Osteocyte (in vitro differentiated cells): ENCODE measurements around the gene ZNF19. TPM values are rescaled to one million over a fixed set of nuclear protein-coding genes. Genes with fewer than 3 reads are reported as not detected.

ENCODE experiments used
- DNase-seq: peaks from one replicate; pipeline ENCODE4 v3.0.0; 2021; ENCODE audit warnings: mixed read lengths; ENCODE audit not compliant: unreplicated experiment; ENCODE audit errors: extremely low spot score
- H3K27ac Mint-ChIP-seq: one replicate; pipeline ENCODE4 v1.8.0; 2021; ENCODE audit warnings: mild to moderate bottlenecking, mixed read lengths; ENCODE audit not compliant: unreplicated experiment
- H3K27me3 Mint-ChIP-seq: one replicate; pipeline ENCODE4 v1.8.0; 2021; ENCODE audit warnings: mixed read lengths; ENCODE audit not compliant: unreplicated experiment
- H3K36me3 Mint-ChIP-seq: one replicate; pipeline ENCODE4 v1.8.0; 2021; ENCODE audit warnings: mixed read lengths; ENCODE audit not compliant: unreplicated experiment
- H3K4me1 Mint-ChIP-seq: one replicate; pipeline ENCODE4 v1.8.0; 2021; ENCODE audit warnings: mixed read lengths; ENCODE audit not compliant: unreplicated experiment
- H3K4me3 Mint-ChIP-seq: one replicate; pipeline ENCODE4 v1.8.0; 2021; ENCODE audit warnings: mild to moderate bottlenecking, moderate library complexity, mixed read lengths; ENCODE audit not compliant: unreplicated experiment
- H3K9me3 Mint-ChIP-seq: one replicate; pipeline ENCODE4 v1.8.0; 2021; ENCODE audit warnings: mixed read lengths; ENCODE audit not compliant: unreplicated experiment
- long read RNA-seq: library from polyadenylated mRNA; unstranded; transcript quantifications from one replicate; pipeline ENCODE4 v2.0.0, GENCODE V29; 2021
- total RNA-seq: library from RNA; stranded (reverse); gene quantifications from 2 replicates; pipeline ENCODE4 v1.2.1, GENCODE V29; 2021
- TF ChIP-seq, protein P1 (sequence below): fragments of 200-600 bp; sonication (generic); IDR thresholded peaks from 2 replicates; pipeline ENCODE4 v1.5.0; 2021; ENCODE audit warnings: antibody characterized with exemption, mild to moderate bottlenecking, moderate library complexity

The ZNF19 gene
- total RNA-seq: 5.8 and 6.5 TPM in 2 replicates
- long read RNA-seq, partial matches to known transcripts: 18 of 26 reads
- long read RNA-seq, other reads (novel, unspliced or antisense): 4 of 26 reads

DNA sequence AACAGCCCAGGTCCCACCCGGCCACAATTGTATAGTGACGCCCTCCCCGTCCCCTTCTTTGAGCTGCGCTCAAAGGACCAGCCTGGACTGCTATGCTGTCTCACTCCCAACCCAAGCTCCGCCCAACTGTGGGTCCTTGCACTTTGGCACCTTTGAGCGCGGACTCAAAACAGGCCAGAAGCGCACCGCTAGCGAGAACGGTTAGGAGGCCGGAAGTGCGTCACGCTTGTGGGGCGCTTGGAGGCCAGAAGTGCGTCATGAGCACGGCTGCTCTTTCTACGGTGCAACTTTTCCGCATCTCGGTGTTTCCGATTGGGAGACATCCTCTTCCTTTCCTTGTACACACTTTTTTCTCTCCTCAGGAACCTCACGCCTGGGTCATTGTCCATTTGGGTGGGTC lies at the start of gene ZNF19:
TSS of gene ZNF19 (minus strand) at position 203 of the 400 bp plus-strand sequence. CDS start 7,210 bp downstream, outside the sequence.
- TF ChIP-seq, protein P1, sequence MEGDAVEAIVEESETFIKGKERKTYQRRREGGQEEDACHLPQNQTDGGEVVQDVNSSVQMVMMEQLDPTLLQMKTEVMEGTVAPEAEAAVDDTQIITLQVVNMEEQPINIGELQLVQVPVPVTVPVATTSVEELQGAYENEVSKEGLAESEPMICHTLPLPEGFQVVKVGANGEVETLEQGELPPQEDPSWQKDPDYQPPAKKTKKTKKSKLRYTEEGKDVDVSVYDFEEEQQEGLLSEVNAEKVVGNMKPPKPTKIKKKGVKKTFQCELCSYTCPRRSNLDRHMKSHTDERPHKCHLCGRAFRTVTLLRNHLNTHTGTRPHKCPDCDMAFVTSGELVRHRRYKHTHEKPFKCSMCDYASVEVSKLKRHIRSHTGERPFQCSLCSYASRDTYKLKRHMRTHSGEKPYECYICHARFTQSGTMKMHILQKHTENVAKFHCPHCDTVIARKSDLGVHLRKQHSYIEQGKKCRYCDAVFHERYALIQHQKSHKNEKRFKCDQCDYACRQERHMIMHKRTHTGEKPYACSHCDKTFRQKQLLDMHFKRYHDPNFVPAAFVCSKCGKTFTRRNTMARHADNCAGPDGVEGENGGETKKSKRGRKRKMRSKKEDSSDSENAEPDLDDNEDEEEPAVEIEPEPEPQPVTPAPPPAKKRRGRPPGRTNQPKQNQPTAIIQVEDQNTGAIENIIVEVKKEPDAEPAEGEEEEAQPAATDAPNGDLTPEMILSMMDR: no peak
- Mint-ChIP-seq H3K4me3 (no peak within 1 kb of the TSS), H3K27ac (no peak within 1 kb of the TSS), H3K27me3 (peaks cover 23% of the 10 kb centered on the region), H3K9me3 (no peaks in the 10 kb centered on the region), H3K36me3 (no peaks in the 10 kb centered on the region), H3K4me1 (peaks cover 5% of the 10 kb centered on the region)
- no peak for DNase-seq

DNA sequence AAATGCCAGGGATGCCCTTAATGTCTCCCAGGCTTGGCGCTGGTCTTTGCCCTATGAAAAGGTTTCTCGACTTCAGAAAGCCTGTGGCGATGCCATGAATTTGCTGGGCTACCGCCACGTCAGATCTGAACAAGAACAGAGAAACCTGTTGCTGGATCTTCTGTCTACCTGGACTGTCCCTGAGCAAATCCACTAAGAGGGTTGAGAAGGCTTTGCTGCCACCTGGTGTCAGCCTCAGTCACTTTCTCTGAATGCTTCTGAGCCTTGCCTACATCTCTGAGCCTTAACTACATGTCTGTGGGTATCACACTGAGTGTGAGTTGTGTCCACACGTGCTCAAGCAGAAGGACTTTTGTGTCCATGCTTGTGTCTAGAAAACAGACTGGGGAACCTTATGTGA lies 48.5 kb upstream of the ZNF19 start:
- no peak overlapping the region for H3K27ac Mint-ChIP-seq
- H3K36me3 Mint-ChIP-seq: no peaks in the 10 kb centered on the region
- no peak overlapping the region for H3K4me3 Mint-ChIP-seq
- H3K27me3 Mint-ChIP-seq: peaks cover 32% of the 10 kb centered on the region
- H3K4me1 Mint-ChIP-seq: no peaks in the 10 kb centered on the region
- TF ChIP-seq, protein P1: peak; percentile 56
- H3K9me3 Mint-ChIP-seq: no peaks in the 10 kb centered on the region
- DNase-seq: no peak

DNA sequence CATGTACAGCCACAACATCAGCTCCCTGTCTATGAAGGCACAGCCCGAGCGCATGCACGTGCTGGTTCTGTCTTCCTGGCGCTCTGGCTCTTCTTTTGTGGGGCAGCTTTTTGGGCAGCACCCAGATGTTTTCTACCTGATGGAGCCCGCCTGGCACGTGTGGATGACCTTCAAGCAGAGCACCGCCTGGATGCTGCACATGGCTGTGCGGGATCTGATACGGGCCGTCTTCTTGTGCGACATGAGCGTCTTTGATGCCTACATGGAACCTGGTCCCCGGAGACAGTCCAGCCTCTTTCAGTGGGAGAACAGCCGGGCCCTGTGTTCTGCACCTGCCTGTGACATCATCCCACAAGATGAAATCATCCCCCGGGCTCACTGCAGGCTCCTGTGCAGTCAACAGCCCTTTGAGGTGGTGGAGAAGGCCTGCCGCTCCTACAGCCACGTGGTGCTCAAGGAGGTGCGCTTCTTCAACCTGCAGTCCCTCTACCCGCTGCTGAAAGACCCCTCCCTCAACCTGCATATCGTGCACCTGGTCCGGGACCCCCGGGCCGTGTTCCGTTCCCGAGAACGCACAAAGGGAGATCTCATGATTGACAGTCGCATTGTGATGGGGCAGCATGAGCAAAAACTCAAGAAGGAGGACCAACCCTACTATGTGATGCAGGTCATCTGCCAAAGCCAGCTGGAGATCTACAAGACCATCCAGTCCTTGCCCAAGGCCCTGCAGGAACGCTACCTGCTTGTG lies 47.8 kb upstream of the ZNF19 start:
- Mint-ChIP-seq H3K36me3 (no peaks in the 10 kb centered on the region), H3K27ac (no peak overlapping the region), H3K9me3 (no peaks in the 10 kb centered on the region), H3K27me3 (peaks cover 26% of the 10 kb centered on the region), H3K4me3 (no peak overlapping the region), H3K4me1 (no peaks in the 10 kb centered on the region)
- no peak for DNase-seq
- TF ChIP-seq, protein P1: no peak

DNA sequence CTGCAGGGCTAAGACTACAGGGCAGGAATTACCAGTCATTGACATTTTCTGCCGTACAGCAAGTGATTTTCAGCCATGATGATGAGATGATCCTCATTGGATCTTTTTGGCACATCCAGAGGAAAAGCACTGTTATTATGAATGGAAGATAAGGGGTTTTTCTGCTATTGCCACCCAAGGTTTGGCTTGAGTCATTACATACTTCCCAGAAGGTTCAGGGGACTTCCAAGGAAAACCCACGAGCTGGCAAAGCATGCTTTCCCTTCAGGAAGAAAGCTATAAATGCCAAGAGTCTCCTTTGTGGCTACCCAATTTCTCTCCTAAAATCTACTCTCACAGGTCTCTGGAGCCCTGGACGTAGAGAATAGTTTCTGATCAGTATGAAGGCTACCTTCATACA lies 43.2 kb upstream of the ZNF19 start:
- Mint-ChIP-seq H3K4me3 (no peak overlapping the region), H3K9me3 (no peaks in the 10 kb centered on the region), H3K4me1 (no peaks in the 10 kb centered on the region), H3K27ac (no peak overlapping the region), H3K27me3 (peaks cover 19% of the 10 kb centered on the region), H3K36me3 (no peaks in the 10 kb centered on the region)
- no peak for DNase-seq
- TF ChIP-seq, protein P1: no peak

DNA sequence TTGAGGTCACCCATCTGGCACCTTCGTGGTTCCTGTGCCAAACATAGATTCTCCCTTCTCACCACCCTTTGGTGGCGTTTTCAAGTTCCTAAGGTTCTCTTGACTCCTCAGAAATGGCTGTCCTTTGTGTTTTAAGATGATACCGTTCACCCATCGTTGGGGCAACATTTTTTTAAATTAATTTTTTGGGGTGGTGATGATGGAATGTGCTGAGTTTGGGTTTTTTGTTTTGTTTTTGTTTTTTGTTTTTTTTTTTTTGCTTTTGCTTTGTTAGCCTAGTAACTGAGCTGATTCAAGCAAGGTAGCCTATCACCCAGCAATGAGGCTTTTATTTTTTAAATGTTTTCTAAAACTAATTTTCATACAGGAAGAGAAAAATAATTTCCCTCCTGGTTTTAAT lies 39.7 kb upstream of the ZNF19 start:
- peaks cover 9% of the 10 kb centered on the region for H3K4me1 Mint-ChIP-seq
- DNase-seq: no peak
- no peak overlapping the region for H3K4me3 Mint-ChIP-seq
- TF ChIP-seq, protein P1: no peak
- no peak overlapping the region for H3K27ac Mint-ChIP-seq
- no peaks in the 10 kb centered on the region for H3K9me3 Mint-ChIP-seq
- H3K36me3 Mint-ChIP-seq: no peaks in the 10 kb centered on the region
- H3K27me3 Mint-ChIP-seq: peaks cover 37% of the 10 kb centered on the region
